ENCODE data around the gene PITRM1.

PITRM1 gene

GRCh38 chr10:3215153-3215775 is 42.7 kb upstream of the PITRM1 start:
- no peak for DNase-seq (ENCODE audit: low spot score)
- TF ChIP-seq CTCF (IDR thresholded peaks at IDR 0.05; ENCODE audit: extremely low read depth, missing control alignments): no peak

GRCh38 chr10:3213758-3214515 is 41.4 kb upstream of the PITRM1 start:
- no peak for TF ChIP-seq CTCF (IDR thresholded peaks at IDR 0.05; ENCODE audit: extremely low read depth, missing control alignments)
- no peak for DNase-seq (ENCODE audit: low spot score)

GRCh38 chr10:3213208-3213607 is 40.6 kb upstream of the PITRM1 start:
- TF ChIP-seq CTCF (IDR thresholded peaks at IDR 0.05; ENCODE audit: extremely low read depth, missing control alignments): no peak
- no peak for DNase-seq (ENCODE audit: low spot score)

GRCh38 chr10:3210251-3210877 is 37.8 kb upstream of the PITRM1 start:
- TF ChIP-seq CTCF (IDR thresholded peaks at IDR 0.05; ENCODE audit: extremely low read depth, missing control alignments): no peak
- no peak for DNase-seq (ENCODE audit: low spot score)

GRCh38 chr10:3208481-3209406 is 36.2 kb upstream of the PITRM1 start:
- TF ChIP-seq CTCF (IDR thresholded peaks at IDR 0.05; ENCODE audit: extremely low read depth, missing control alignments): no peak

GRCh38 chr10:3207351-3207750 is 34.8 kb upstream of the PITRM1 start:
- no peak for DNase-seq (ENCODE audit: low spot score)
- TF ChIP-seq CTCF (IDR thresholded peaks at IDR 0.05; ENCODE audit: extremely low read depth, missing control alignments): no peak

More at GRCh38 chr10:3208481-3209406, 36.2 kb upstream of the PITRM1 start:
- no peak for DNase-seq (ENCODE audit: low spot score)
